GM10847 (cell line): ENCODE data around the gene SGO2.

Experiments
- POLR2A ChIP-seq: IDR thresholded peaks from 2 replicates; pipeline ENCODE4 v1.6.1; 2011; ENCODE audit not compliant: insufficient read length; ENCODE audit errors: extremely low read depth

The SGO2 gene

DNA sequence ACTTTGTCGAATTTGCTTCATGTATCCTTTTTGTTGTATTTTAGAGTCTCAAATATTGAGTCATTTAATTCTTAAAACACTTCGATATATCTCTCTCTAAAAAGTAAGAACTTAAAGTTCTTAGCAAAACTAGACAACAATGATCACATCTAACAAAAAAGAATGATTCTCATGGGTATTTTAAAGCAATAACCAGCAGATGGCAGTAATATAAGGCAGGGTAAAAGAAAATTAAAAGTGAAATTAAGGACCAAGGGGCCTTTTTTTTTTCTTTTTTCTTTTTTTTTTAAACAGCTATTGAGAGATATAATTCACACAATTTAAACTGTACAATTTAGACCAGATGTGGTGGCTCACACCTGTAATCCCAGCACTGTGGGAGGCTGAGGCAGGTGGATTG is 50.0 kb downstream of the SGO2 start:
- TF ChIP-seq POLR2A: no peak

DNA sequence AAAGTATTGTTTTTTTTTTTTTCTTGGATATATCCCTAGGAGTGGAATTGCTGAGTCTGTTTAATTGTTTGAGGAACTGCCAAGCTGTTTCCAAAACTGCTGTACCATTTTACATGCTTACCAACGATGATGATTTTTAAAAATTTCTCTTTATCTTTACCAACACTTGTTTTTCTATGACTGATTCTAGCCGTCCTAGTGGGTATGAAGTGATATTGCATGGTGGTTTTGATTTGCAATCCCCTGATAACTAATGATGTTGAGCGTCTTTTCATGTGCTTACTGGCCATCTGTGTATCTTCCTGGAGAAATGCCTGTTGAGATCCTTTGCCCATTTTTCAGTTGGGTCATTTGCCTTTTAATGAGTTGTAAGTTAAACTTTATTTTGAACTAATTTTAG is 51.0 kb downstream of the SGO2 start:
- no peak for TF ChIP-seq POLR2A

DNA sequence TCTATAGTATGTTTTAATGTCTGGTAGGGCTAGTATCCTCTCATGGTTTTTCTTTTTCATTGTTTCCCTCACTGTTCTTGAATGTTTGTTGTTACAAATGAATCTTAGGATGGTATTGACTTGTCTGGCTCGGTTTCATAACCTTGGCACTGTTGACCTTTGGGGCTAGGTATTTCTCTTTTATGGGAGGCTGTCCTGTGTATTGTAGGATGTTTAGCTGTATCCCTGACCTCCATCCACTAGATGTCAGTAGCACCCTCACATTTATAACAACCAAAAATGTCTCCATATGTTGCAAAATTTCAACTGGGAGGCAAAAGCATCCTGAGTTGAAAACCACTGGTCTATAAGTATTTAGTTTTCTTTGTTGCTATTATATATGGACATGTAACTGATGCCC is 52.8 kb downstream of the SGO2 start:
- TF ChIP-seq POLR2A: no peak

DNA sequence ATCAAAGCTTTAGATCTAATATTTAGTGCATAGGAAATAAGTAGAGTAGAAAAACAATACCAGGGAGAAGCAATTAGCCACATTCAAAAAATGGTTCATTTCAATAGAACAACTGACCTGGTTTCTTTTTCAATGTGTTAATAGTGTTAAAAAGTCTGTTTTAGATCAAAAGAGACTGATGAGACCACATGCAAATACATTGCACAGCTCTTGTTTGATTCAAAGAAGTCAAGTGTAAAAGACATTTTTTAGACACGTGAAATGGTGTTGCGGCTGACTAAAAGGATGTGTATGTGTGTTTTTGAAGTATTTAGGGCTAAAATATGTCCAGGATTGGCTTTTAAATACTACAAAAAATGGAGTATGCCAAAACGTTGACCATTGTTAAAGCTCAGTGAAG is 58.6 kb downstream of the SGO2 start:
- TF ChIP-seq POLR2A: no peak

DNA sequence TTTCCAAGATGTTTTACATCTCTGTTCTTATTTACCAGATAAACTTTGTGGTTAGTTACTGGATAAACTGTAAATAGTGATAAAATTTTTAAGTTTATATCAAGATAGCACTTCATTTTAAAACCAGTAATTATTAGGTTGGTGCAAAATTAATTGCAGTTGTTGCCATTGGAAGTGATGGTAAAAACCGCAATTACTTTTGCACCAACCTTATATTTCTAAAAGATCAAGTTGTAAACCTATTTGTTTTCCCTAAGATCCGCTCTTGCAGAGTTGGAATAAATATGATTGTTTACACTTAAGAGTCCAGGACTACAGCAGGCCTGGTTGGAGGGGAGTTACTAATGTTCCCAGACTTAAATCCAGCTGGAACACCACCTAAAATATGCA is 59.3 kb downstream of the SGO2 start:
- no peak for TF ChIP-seq POLR2A

DNA sequence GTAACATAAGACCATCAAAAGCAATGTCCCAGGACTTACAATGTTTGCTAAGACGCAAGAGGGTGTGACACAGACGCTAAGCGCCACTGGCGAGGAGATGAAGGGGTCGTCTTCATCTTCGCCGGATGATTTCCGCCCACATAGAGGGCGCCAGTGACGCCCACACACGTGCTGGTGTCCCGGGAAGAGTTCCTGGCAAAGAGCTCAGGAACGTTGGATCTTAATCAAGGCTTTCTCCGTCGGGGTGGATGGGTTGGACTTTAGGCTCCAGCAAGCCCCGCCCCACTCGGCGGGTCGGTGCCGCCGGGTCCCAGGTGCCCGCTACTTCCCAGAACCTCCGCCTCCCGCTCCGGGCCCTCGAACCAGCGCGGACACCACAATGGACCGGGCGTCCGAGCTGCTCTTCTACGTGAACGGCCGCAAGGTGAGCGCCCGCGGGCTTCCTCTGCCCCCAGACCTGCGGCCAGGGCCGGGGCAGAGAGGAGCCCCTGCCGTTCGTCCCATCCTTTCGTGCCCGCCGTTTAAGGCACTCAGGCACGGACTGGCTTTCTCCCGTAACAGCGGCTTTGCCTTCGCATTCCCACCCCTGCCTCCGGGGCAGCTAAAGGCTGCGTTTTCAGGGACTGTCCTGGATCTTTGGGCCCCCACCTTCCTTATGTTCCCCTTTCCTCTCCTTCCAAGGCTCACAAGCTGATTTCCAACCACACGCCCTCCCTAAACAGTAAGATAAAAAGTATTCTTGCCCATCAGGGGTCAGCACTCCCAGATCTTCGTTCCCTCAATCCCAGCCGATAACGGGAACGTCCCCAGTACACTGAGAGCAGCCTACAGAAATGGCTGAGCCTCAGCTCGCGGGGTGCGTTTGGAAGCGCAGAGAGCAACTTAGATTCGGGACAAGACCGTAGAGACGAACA is 60.0 kb downstream of the SGO2 start, which contains the start of gene AOX1:
TSS of gene AOX1 (plus strand) at position 285 of the 914 bp plus-strand sequence. CDS start at position 380, 95 bp downstream.
- TF ChIP-seq POLR2A: no peak

DNA sequence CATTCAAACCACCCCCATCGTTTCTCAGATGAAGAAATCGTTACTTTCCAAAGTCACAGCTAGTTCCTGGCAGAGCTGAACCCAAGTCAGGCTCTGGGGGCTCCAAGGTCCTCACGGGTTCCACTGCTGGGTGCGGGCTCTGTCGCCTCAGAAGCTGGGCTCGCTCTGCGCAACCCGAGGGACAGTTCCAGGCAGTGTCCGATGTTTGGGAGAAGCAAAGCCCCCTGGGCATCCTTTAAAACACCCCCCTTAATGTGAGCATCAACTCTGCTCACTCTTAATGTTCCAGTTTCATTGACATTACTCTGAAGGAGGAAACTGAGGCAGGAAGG is 60.6 kb downstream of the SGO2 start:
- no peak for TF ChIP-seq POLR2A

DNA sequence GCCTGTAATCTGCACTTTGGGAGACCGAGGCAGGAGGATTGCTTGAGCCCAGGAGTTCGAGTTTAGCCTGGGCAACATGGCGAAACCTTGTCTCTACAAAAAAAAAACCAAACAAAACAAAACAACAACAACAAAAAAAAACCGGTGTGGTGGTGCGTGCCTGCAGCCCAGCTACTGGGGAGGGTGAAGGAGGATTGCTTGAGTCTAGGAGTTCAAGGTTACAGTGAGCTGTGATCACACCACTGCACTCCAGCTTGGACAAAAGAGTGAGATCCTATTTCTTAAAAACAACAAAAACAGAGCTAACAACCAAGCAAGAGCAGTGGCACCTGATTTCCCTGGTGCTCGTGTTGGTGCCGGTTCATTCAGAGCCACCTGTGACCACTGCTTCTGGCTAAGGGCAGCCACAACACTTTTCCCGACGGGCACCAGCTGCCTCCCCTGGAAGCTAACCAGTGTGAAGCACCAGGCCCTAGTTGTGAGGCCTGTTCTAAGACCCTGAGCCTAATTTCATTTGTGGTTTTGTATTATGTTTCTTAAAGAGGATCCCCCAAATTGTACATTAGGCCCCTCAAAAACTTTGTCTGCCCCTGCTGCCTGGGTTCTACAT is 61.1 kb downstream of the SGO2 start:
- TF ChIP-seq POLR2A: no peak

DNA sequence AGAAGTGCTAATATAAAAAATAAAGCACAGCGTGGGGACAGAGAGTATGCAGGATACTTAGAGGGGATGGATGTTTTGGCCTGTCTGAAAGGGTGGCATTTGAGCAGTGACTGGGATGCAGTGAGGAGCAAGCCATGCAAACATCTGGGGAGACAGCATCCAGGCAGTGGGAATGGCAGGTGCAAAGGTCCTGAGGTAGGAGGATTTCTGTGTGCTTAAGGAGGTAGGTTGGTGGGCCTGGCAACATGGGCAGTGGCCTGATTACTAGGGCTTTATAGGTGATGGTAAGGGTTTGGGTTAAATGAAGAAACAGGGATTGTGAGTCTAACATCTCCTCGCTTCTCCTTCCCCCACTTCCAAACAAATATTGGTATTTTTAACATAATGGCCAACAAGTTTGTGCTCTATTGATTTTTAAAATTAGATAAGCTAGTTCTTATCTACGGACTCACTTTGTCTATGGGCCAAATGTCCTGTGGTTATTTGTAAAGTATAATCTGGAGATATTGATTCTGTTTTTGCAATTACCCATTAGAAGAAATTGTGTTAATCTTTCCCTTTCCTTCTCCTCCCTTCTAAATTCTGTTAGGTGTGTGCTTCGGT is 62.2 kb downstream of the SGO2 start:
- TF ChIP-seq POLR2A: no peak

DNA sequence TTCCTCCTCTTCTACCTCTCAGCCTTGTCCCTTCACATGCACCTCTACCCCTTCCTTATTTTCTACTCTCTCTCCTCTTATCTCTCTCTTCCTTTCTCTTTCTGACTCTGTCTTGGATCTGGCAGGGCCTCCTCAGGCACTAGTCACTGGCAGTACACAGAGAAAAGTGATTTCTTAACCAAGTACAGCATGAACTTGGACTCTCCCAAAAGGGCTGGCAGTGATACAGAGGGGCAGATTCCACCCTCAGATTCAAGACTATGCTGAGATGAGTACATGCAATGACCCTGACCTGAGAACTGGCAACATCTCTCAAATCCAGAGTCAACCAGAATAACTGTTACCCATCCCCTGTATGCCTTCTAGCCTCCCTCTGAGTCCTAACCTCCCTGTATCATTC is 64.1 kb downstream of the SGO2 start:
- TF ChIP-seq POLR2A: no peak

DNA sequence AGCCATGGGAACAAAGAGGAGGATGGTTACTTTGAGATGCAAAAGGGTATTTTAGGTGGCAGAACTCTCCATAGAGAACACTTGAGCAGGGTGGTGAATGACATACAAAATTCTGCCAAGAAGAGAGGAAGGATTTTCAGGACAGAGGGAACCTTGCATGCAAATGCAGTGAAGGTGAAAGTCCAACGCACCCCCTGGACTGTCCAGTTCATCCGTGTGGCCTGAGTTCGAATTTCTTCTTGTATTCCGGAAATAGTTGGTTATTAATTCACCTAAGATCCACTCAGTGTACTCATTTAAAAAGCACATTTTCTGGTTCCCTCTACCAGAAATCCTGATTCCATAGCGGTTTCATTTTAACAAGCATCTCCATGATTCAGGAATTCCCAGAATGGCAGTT is 65.3 kb downstream of the SGO2 start:
- TF ChIP-seq POLR2A: no peak

DNA sequence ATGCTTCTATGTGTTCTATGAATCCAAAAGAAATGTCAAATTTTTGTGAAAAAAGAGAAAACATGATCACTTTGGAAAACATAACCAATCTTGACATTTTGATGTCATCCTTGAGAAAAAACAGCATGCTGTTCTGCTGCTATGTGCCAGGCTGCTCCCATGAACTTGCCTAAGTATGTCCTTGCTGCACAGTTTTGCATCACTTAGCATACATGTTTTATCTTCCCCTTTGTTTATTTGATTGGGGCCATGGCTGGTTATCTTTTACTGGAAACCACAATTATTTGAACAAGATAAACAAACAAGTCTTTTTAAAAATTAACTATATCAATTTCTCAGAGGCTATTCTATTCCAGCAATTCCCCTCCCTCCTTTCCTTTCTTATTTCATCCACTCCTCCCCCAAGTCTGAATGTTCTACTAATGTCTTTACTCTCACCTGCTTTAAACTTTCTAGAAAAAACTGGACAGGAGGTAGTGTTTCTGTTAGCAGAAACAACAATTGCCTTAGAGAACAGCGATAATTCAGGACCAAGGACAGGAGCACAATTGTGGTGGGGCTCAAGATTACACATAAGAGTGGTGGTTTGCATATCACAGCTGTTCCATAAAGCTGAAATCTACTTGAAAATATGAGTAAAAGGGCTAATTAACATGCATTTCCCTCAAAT is 66.5 kb downstream of the SGO2 start:
- TF ChIP-seq POLR2A: no peak

DNA sequence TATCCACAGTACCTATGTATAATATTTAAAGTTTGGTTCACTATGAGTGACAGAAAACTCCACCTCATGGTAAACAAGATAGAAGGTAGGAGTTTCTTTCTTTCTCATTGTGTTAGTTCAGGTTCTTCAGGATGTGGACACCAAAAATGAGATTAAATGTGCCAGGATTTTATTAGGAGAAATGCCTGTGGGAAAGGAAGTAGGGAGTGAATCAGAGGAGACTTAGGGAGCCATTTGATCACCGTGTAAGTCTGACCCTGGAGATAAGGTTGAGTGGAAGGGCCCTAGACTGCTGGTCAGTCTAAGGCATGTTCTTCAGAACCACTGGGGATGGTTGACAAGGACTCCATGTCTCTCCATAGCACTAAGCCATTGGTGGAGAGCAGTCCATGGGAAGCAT is 67.9 kb downstream of the SGO2 start:
- TF ChIP-seq POLR2A: no peak

DNA sequence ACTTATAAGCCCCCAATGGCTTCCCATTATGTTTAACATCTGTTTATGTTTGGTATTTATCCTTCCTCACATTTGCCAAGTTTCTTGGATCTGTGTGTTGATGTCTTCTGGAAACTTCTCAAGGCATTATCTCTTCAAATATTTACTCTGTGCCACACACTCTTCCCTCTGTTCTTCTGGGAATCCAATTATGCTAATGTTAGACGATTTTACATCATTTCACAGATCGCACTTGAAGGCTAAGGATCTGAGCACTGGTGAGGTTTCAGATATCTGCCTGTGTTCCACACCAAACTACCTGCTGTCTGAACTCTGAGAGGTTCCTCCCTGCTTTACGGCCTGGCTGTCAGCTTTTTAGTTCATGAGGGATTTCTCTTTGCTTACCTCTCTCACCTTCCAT is 69.9 kb downstream of the SGO2 start:
- TF ChIP-seq POLR2A: no peak

DNA sequence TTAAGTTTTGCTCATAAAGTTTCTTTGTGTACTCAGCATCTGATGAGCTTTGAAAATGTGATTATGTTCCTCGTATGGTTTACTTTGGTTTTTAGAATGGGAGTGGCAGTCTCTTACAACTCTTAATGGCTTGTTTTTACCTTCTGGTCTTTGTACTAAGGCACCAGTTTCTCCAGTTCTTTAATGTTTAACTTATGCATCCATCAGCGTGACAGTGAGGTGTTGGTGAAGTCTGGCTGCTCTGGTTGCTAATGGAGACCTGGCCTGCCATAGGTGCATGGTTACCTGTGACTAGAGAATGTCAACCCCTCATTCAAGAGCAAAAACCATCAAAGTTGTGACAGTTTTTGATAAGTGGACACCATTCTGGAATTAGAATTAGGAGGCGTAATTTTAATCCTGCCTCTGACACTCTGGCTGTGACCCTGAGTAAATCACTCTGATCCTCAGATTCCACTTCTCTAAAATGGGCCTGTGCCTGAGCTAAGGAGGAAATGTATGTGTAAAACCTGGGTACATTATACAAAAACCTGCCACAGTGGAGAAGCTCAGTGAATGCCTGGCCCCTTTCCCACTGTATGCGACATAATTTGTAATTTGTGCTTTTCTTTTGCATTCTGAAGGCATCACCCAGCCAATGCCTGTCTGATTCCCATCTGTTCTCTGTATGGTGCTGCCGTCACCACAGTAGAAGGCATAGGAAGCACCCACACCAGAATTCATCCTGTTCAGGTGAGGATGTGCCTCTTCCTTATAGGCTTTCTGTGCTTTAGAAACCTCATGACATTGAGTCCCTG is 71.0 kb downstream of the SGO2 start:
- TF ChIP-seq POLR2A: no peak
